K562 (cell line): ENCODE results near the gene SLC25A10. TPM values are rescaled to one million over a fixed set of nuclear protein-coding genes. Genes with fewer than 3 reads are reported as not detected.

Experiments used
- ATAC-seq: fragments of 200-7000 bp; cut with Tn5 transposase; 3 replicates; pipeline ENCODE4 v1.9.1; 2020; ENCODE audit warnings: moderate library complexity
- BruUV-seq: library from RNA; stranded (reverse); fragments of 400-500 nt; replicated peaks from 2 replicates; lab custom pipeline; 2021; lab: Mats Ljungman, UMichigan
- CTCF ChIA-PET: fragments of 300-600 bp; formaldehyde crosslinking; extraction: SDS; loops from one replicate; lab custom pipeline; 2021; ENCODE audit warnings: low intra/inter-chr PET ratio; lab: Yijun Ruan, JAX
- POLR2A ChIA-PET: fragments of 300-600, 350-650 bp; sonication (Branson Sonifier 250); formaldehyde crosslinking; extraction: SDS; loops from one replicate; lab custom pipeline; 2021; ENCODE audit warnings: antibody characterized with exemption, inconsistent platforms; lab: Yijun Ruan, JAX
- DNase-seq, 4 experiments: peaks; one replicate each; pipeline versions ENCODE4 v3.0.0 to v3.0.0-alpha.2; 2011 to 2018; ENCODE audit warnings: low spot score in 3 of 4, mixed read lengths in 3 of 4; ENCODE audit errors: extremely low read depth in 1 of 4
- FAIRE-seq: peaks from 2 replicates; lab custom pipeline; 2011; peaks lifted over from hg19 to GRCh38; lab: Jason Lieb, UNC
- H2AFZ ChIP-seq: 2 replicates; pipeline ENCODE4 v1.6.0; 2011; ENCODE audit warnings: low read depth, low read length, control low read depth, inconsistent platforms
- H3K27ac ChIP-seq: fragments of 200-600 bp; 3 replicates; pipeline ENCODE4 v1.8.0; 2011; ENCODE audit warnings: low read depth, mild to moderate bottlenecking, control low read depth, inconsistent platforms, low read length, moderate library complexity, mixed read lengths; ENCODE audit errors: extremely low read depth
- H3K27me3 ChIP-seq, 2 experiments: fragments of 300-600 bp in 1 of 2; 2 replicates in 1 of 2; 3 replicates in 1 of 2; pipeline versions ENCODE4 v1.6.0 to v1.8.0; 2011; ENCODE audit warnings: inconsistent platforms in 2 of 2, low read length in 2 of 2, mild to moderate bottlenecking in 1 of 2, mixed read lengths in 1 of 2, moderate library complexity in 1 of 2; ENCODE audit not compliant: control insufficient read depth in 2 of 2, insufficient read depth in 2 of 2
- H3K36me3 ChIP-seq: fragments of 300-600 bp; 3 replicates; pipeline ENCODE4 v1.8.0; 2011; ENCODE audit warnings: mild to moderate bottlenecking, low read length, inconsistent platforms; ENCODE audit not compliant: control insufficient read depth, insufficient read depth
- H3K4me1 ChIP-seq, 2 experiments: fragments of 200-600 bp in 1 of 2; replicated peaks in 1 of 2; 2 replicates in 1 of 2; 3 replicates in 1 of 2; pipeline versions ENCODE4 v1.5.1 to v1.8.0; 2011; ENCODE audit warnings: inconsistent platforms in 2 of 2, low read length in 2 of 2, mild to moderate bottlenecking in 1 of 2, mixed read lengths in 1 of 2, moderate library complexity in 1 of 2; ENCODE audit not compliant: control insufficient read depth in 2 of 2, insufficient read depth in 2 of 2
- H3K4me2 ChIP-seq: 2 replicates; pipeline ENCODE4 v1.6.1; 2011; ENCODE audit warnings: low read length, control low read depth, inconsistent platforms, mixed read lengths; ENCODE audit not compliant: insufficient read depth
- H3K4me3 ChIP-seq: fragments of 200-600 bp; sonication (generic), shearing (Covaris generic); 2 replicates; pipeline ENCODE4 v1.5.1; 2016; ENCODE audit warnings: control low read depth, inconsistent platforms
- H3K79me2 ChIP-seq: fragments of 200-600 bp; 3 replicates; pipeline ENCODE4 v1.8.0; 2011; ENCODE audit warnings: low read length, inconsistent platforms; ENCODE audit not compliant: control insufficient read depth, insufficient read depth
- H3K9ac ChIP-seq, 2 experiments: 2 replicates each; pipeline versions ENCODE4 v1.6.0 to v1.6.1; 2011; ENCODE audit warnings: low read depth in 2 of 2, low read length in 2 of 2, control low read depth in 1 of 2, inconsistent platforms in 1 of 2, mild to moderate bottlenecking in 1 of 2, mixed read lengths in 1 of 2; ENCODE audit not compliant: insufficient read depth in 1 of 2
- H3K9me1 ChIP-seq: one replicate; pipeline ENCODE4 v1.6.0; 2011; ENCODE audit warnings: inconsistent platforms, mild to moderate bottlenecking, low read length, moderate library complexity; ENCODE audit not compliant: control insufficient read depth, insufficient read depth
- H3K9me3 ChIP-seq: replicated peaks from 2 replicates; pipeline ENCODE4 v1.5.1; 2011; ENCODE audit warnings: low read depth, low read length, inconsistent platforms; ENCODE audit not compliant: control insufficient read depth, insufficient read depth
- H4K20me1 ChIP-seq: replicated peaks from 2 replicates; pipeline ENCODE4 v1.6.1; 2011; ENCODE audit warnings: low read length, inconsistent platforms, mixed read lengths; ENCODE audit not compliant: control insufficient read depth, insufficient read depth
- BCL6 ChIP-seq: fragments of 250-450 bp; sonication (Bioruptor Pico); IDR thresholded peaks from 2 replicates; pipeline ENCODE4 v1.4.0; 2020
- CTBP1 ChIP-seq: fragments of 450-650 bp; IDR thresholded peaks from 2 replicates; pipeline ENCODE4 v1.6.1; 2016; ENCODE audit warnings: borderline replicate concordance
- HMGN3 ChIP-seq: IDR thresholded peaks from 2 replicates; pipeline ENCODE4 v1.6.1; 2011; ENCODE audit warnings: borderline replicate concordance, low read depth, mild to moderate bottlenecking, mixed read lengths, low read length; ENCODE audit not compliant: insufficient read length; ENCODE audit errors: extremely low read depth
- MECOM ChIP-seq: fragments of 250-450 bp; sonication (Bioruptor Pico); IDR thresholded peaks from 2 replicates; pipeline ENCODE4 v1.8.0; 2022; ENCODE audit warnings: inconsistent platforms
- NCOR1 ChIP-seq: fragments of 450-650 bp; IDR thresholded peaks from 2 replicates; pipeline ENCODE4 v1.6.1; 2016; ENCODE audit warnings: mild to moderate bottlenecking, moderate library complexity
- NFYB ChIP-seq: IDR thresholded peaks from 2 replicates; pipeline ENCODE4 v1.6.1; 2011; ENCODE audit warnings: mild to moderate bottlenecking, moderate library complexity; ENCODE audit not compliant: insufficient read length; ENCODE audit errors: extremely low read depth
- POLR2G ChIP-seq: fragments of 200-400 bp; formaldehyde crosslinking; IDR thresholded peaks from 2 replicates; pipeline ENCODE4 v1.6.1; 2017; ENCODE audit warnings: low read depth, mild to moderate bottlenecking, antibody characterized with exemption, low read length, moderate library complexity
- SMAD4 ChIP-seq: fragments of 250-450 bp; sonication (Bioruptor Pico); conservative IDR thresholded peaks from 2 replicates; pipeline ENCODE4 v1.8.0; 2021; ENCODE audit warnings: inconsistent platforms, mild to moderate bottlenecking, moderate library complexity
- TCF7L2 ChIP-seq: fragments of 150-350 bp; IDR thresholded peaks from 2 replicates; pipeline ENCODE4 v1.6.1; 2016; ENCODE audit warnings: low read depth, mild to moderate bottlenecking, low read length, moderate library complexity
- YY1 ChIP-seq, 3 experiments: IDR thresholded peaks; 2 replicates each; pipeline ENCODE4 v1.6.1; 2011; ENCODE audit warnings: low read length in 2 of 3, mild to moderate bottlenecking in 2 of 3, moderate library complexity in 2 of 3, borderline replicate concordance in 1 of 3, control low read depth in 1 of 3, low read depth in 1 of 3; ENCODE audit not compliant: insufficient read depth in 3 of 3, insufficient replicate concordance in 2 of 3, control insufficient read depth in 1 of 3, insufficient read length in 1 of 3; ENCODE audit errors: extremely low read depth in 1 of 3
- ZMIZ1 ChIP-seq, 2 experiments: fragments of 150-350 bp in 1 of 2; IDR thresholded peaks; 2 replicates each; pipeline ENCODE4 v1.6.1; 2012 to 2016; ENCODE audit warnings: low read depth in 2 of 2, low read length in 2 of 2, mild to moderate bottlenecking in 1 of 2, moderate library complexity in 1 of 2
- ZNF280A ChIP-seq: fragments of 450-650 bp; IDR thresholded peaks from 2 replicates; pipeline ENCODE4 v1.6.1; 2018; ENCODE audit warnings: mild to moderate bottlenecking, low read depth; ENCODE audit not compliant: partially characterized antibody
- ZNF589 ChIP-seq: fragments of 200-800 bp; sonication (Bioruptor generic); IDR thresholded peaks from 2 replicates; pipeline ENCODE4 v1.6.1; 2016; ENCODE audit warnings: low read depth, missing genetic modification characterization, missing compliant biosample characterization
- ZNF79 ChIP-seq: fragments of 250-450 bp; sonication (Bioruptor Pico); IDR thresholded peaks from 2 replicates; pipeline ENCODE4 v1.4.0; 2020; ENCODE audit warnings: low read depth, mild to moderate bottlenecking, moderate library complexity
- ZSCAN29 ChIP-seq: fragments of 450-650 bp; IDR thresholded peaks from 2 replicates; pipeline ENCODE4 v1.6.1; 2017
- WGBS: fragments of 100-300 bp; shearing (Covaris generic); methylation state at CpG from one replicate; pipeline ENCODE4 v1.1.6; 2016; ENCODE audit warnings: low coverage, mixed read lengths; ENCODE audit not compliant: insufficient coverage; ENCODE audit errors: missing lambda C conversion rate; 5-methylcytosine and 5-hydroxymethylcytosine counted together
- in situ Hi-C: fragments of 300-500 bp; cut with MboI; formaldehyde crosslinking; loops from 4 replicates; pipeline ENCODE4 v1.15.0; 2018; ENCODE audit warnings: inconsistent platforms, mixed read lengths
- intact Hi-C: fragments of 100-400 bp; cut with micrococcal nuclease; formaldehyde crosslinking; loops from 2 replicates; pipeline ENCODE4 v1.14.2; 2022
- polyA plus RNA-seq, 8 experiments: library from polyadenylated mRNA; depleted of rRNA in 4 of 8; stranded (reverse) in 5 of 8; unstranded in 3 of 8; fragments of >200 nt; fragmentation: Nextera tagmentation in 2 of 8; fragmentation: Illumina TruSeq in 1 of 8; extraction: Ambion mirVana in 2 of 8; extraction: Trizol in 1 of 8; gene quantifications; 2 replicates each; pipeline versions ENCODE4 v1.2.1 to v1.2.3, GENCODE V29; 2011 to 2014; ENCODE audit warnings: inconsistent platforms in 1 of 8, missing spikeins in 1 of 8
- total RNA-seq, 7 experiments: library from RNA; depleted of rRNA in 6 of 7; stranded (reverse); fragments of >200 nt in 6 of 7; fragmentation: Illumina TruSeq in 2 of 7; extraction: Trizol in 2 of 7; gene quantifications; 2 replicates each; pipeline versions ENCODE4 v1.2.1 to v1.2.3, GENCODE V29; 2011 to 2021; ENCODE audit warnings: low replicate concordance in 1 of 7

SLC25A10 gene
- total and polyA plus RNA-seq, 9 of the 15 experiments (the other 6 are each of a cell fraction or from before 2014, with no cell fraction given) = 0.10 to 85.6 (median 34.3) TPM

GRCh38 chr17:81727324-81728031 is 15.4 kb downstream of the SLC25A10 start:
- CTCF ChIA-PET = no interaction called here
- no peaks in the 10 kb centered on the region for H3K79me2 ChIP-seq
- H3K4me1 ChIP-seq = peaks cover 15 to 47% of the 10 kb centered on the region in 2 experiments
- FAIRE-seq (no peak), DNase-seq (no peak), ATAC-seq (no peak)
- H2AFZ ChIP-seq = 0 out of 2 replicates have a peak overlapping the region, but pooled peaks have one; percentile 26
- no peak overlapping the region for H3K27ac ChIP-seq
- no peaks in the 10 kb centered on the region for H3K9me1 ChIP-seq
- no peak overlapping the region for H3K4me2 ChIP-seq
- H3K36me3 ChIP-seq = no peaks in the 10 kb centered on the region
- H3K9me3 ChIP-seq = no peaks in the 10 kb centered on the region
- BruUV-seq = no TSS peak
- H3K4me3 ChIP-seq = no peak overlapping the region
- peak overlapping the region in 1 of 2 experiments; percentile 64; a peak in 2 of 4 replicates for H3K9ac ChIP-seq
- H3K27me3 ChIP-seq = no peaks in the 10 kb centered on the region
- POLR2A ChIA-PET = interaction anchor here (0.6 to 1.3 kb wide), 4 partner anchors 11 to 234 kb away, joined by 3 to 5 read pairs (median 4); partner anchors contain the start of genes NOTUM and SLC25A10
- 86% methylated on average over 19 of the region's 23 CpGs for WGBS
- intact Hi-C loops (no loop called here), in situ Hi-C loops (no loop called here)
- H4K20me1 ChIP-seq = no peaks in the 10 kb centered on the region; the same call in 1 of the 2 replicates
- TF ChIP-seq POLR2G (0 out of 2 replicates have a peak, but pooled peaks have one; percentile 24), HMGN3 (no peak), ZNF280A (no peak), ZNF589 (CRISPR knock-in tag) (no peak), CTBP1 (no peak), MECOM (CRISPR knock-in tag) (no peak), ZMIZ1 (IDR thresholded peaks at IDR 0.05; ENCODE audit: low read depth in 2 of 2, low read length in 2 of 2) (no peak), TCF7L2 (no peak), ZSCAN29 (no peak), ZNF79 (CRISPR knock-in tag) (no peak), NCOR1 (no peak), SMAD4 (no peak), YY1 (IDR thresholded peaks at IDR 0.05; ENCODE audit: borderline replicate concordance in 1 of 3, control insufficient read depth in 1 of 3, extremely low read depth in 1 of 3, insufficient read depth in 3 of 3, insufficient read length in 1 of 3, insufficient replicate concordance in 2 of 3, low read depth in 1 of 3, low read length in 2 of 3) (peak in 1 of 3 experiments; percentile 57), NFYB (no peak), BCL6 (CRISPR knock-in tag) (no peak)
